ENCODE measurements around the gene MYOD1.

- TF ChIP-seq SMARCE1 (IDR thresholded peaks at IDR 0.05; ENCODE audit: borderline replicate concordance) (no peak), ZNF142 (CRISPR knock-in tag; IDR thresholded peaks at IDR 0.05) (no peak)
Measured at GRCh38 chr11:17766590-17766989, 47.2 kb downstream of the MYOD1 start.
